Measurements from ENCODE around the gene MYCN.
"Not testable (repeated sequence)": the region's sequence is repeated elsewhere in the genome, so short reads cannot be mapped to it uniquely, and the experiment has no call there.

- not testable (repeated sequence) for TF ChIP-seq CTCF, POLR2A (IDR thresholded peaks at IDR 0.05)
Observed at GRCh38 chr2:15911270-15911669, 29.1 kb upstream of the MYCN start.

Data from prostate gland (tissue), 2 donors.